GM12878 (cell line): ENCODE measurements around the gene LYG2. TPM values are rescaled to one million over a fixed set of nuclear protein-coding genes. Genes with fewer than 3 reads are reported as not detected.

Experiments
- ATAC-seq: fragments of 200-7000 bp; cut with Tn5 transposase; 3 replicates; pipeline ENCODE4 v1.9.1; 2020; ENCODE audit warnings: mild to moderate bottlenecking, moderate library complexity
- BruUV-seq: library from RNA; stranded (reverse); fragments of 400-500 nt; replicated peaks from 2 replicates; lab custom pipeline; 2021; lab: Mats Ljungman, UMichigan
- CTCF ChIA-PET: fragments of 300-600 bp; sonication (Branson Sonifier 250); formaldehyde crosslinking; extraction: SDS; loops from one replicate; lab custom pipeline; 2021; ENCODE audit warnings: inconsistent platforms; lab: Yijun Ruan, JAX
- POLR2A ChIA-PET: fragments of 350-600 bp; formaldehyde crosslinking; extraction: SDS; loops from one replicate; lab custom pipeline; 2021; ENCODE audit warnings: inconsistent platforms; lab: Charles Lee
- RAD21 ChIA-PET: fragments of 300-600 bp; sonication (Branson Sonifier 250); formaldehyde crosslinking; loops from one replicate; lab custom pipeline; 2023; ENCODE audit warnings: antibody characterized with exemption; ENCODE audit not compliant: unreplicated experiment; lab: Charles Lee
- SMC1A ChIA-PET: fragments of 300-600 bp; sonication (Branson Sonifier 250); formaldehyde crosslinking; loops from one replicate; lab custom pipeline; 2023; ENCODE audit not compliant: unreplicated experiment, uncharacterized antibody; lab: Charles Lee
- DNase-seq: peaks from one replicate; pipeline ENCODE4 v3.0.0-alpha.2; 2011; ENCODE audit warnings: low read depth, low spot score
- FAIRE-seq: peaks from 3 replicates; lab custom pipeline; 2011; peaks lifted over from hg19 to GRCh38; lab: Jason Lieb, UNC
- H2AFZ ChIP-seq: 2 replicates; pipeline ENCODE4 v1.6.0; 2011; ENCODE audit warnings: low read depth, low read length, control low read depth; ENCODE audit not compliant: control insufficient read depth
- H3K27ac ChIP-seq: 2 replicates; pipeline ENCODE4 v1.5.1; 2011; ENCODE audit warnings: control low read depth; ENCODE audit not compliant: control insufficient read depth, insufficient read depth
- H3K27me3 ChIP-seq, 2 experiments: replicated peaks in 1 of 2; 2 replicates each; pipeline versions ENCODE4 v1.6.0 to v1.6.1; 2011; ENCODE audit warnings: low read length in 1 of 2; ENCODE audit not compliant: control insufficient read depth in 2 of 2, insufficient read depth in 2 of 2
- H3K36me3 ChIP-seq, 2 experiments: 2 replicates each; pipeline ENCODE4 v1.5.1; 2011; ENCODE audit warnings: low read length in 1 of 2; ENCODE audit not compliant: control insufficient read depth in 2 of 2, insufficient read depth in 2 of 2
- H3K4me1 ChIP-seq: 2 replicates; pipeline ENCODE4 v1.6.1; 2011; ENCODE audit warnings: mild to moderate bottlenecking, low read length, moderate library complexity, mixed read lengths; ENCODE audit not compliant: control insufficient read depth, insufficient read depth
- H3K4me2 ChIP-seq: 2 replicates; pipeline ENCODE4 v1.6.0; 2011; ENCODE audit warnings: control low read depth; ENCODE audit not compliant: control insufficient read depth, insufficient read depth
- H3K4me3 ChIP-seq: fragments of 200-600 bp; sonication (generic); 2 replicates; pipeline ENCODE4 v1.5.1; 2016
- H3K79me2 ChIP-seq: 2 replicates; pipeline ENCODE4 v1.6.0; 2011; ENCODE audit warnings: low read length; ENCODE audit not compliant: control insufficient read depth, insufficient read depth
- H3K9ac ChIP-seq: 2 replicates; pipeline ENCODE4 v1.8.0; 2011; ENCODE audit warnings: low read length, control low read depth, mixed read lengths; ENCODE audit not compliant: control insufficient read depth, insufficient read depth
- H3K9me3 ChIP-seq: replicated peaks from 3 replicates; pipeline ENCODE4 v1.5.1; 2011; ENCODE audit warnings: mild to moderate bottlenecking, low read length; ENCODE audit not compliant: control insufficient read depth, insufficient read depth
- H4K20me1 ChIP-seq: 2 replicates; pipeline ENCODE4 v1.6.0; 2011; ENCODE audit not compliant: control insufficient read depth, insufficient read depth
- HCFC1 ChIP-seq: fragments of 150-350 bp; IDR thresholded peaks from 2 replicates; pipeline ENCODE4 v1.6.1; 2014; ENCODE audit warnings: low read length
- HDAC2 ChIP-seq: fragments of 200-600 bp; sonication (generic); IDR thresholded peaks from 2 replicates; pipeline ENCODE4 v1.6.1; 2017
- HDAC6 ChIP-seq: fragments of 200-600 bp; sonication (generic); IDR thresholded peaks from one replicate; pipeline ENCODE4 v1.8.0; 2017; ENCODE audit warnings: antibody characterized with exemption; ENCODE audit not compliant: unreplicated experiment
- MYC ChIP-seq: IDR thresholded peaks from 2 replicates; pipeline ENCODE4 v1.6.1; 2011; ENCODE audit warnings: mild to moderate bottlenecking, low read length, moderate library complexity, inconsistent platforms; ENCODE audit not compliant: insufficient read depth, insufficient replicate concordance, insufficient read length, severe bottlenecking
- NFXL1 ChIP-seq: fragments of 450-650 bp; IDR thresholded peaks from 2 replicates; pipeline ENCODE4 v1.6.1; 2017; ENCODE audit warnings: antibody characterized with exemption, mild to moderate bottlenecking, borderline replicate concordance
- PAX8 ChIP-seq: fragments of 450-650 bp; IDR thresholded peaks from 2 replicates; pipeline ENCODE4 v1.6.1; 2017; ENCODE audit warnings: mild to moderate bottlenecking, moderate library complexity
- RUNX3 ChIP-seq: IDR thresholded peaks from 2 replicates; pipeline ENCODE4 v1.6.1; 2012; ENCODE audit warnings: low read length, inconsistent platforms
- SRF ChIP-seq, 2 experiments: IDR thresholded peaks; 2 replicates each; pipeline ENCODE4 v1.6.1; 2011; ENCODE audit warnings: low read depth in 2 of 2, low read length in 2 of 2, mild to moderate bottlenecking in 1 of 2, moderate library complexity in 1 of 2
- YY1 ChIP-seq: IDR thresholded peaks from 2 replicates; pipeline ENCODE4 v1.6.1; 2011; ENCODE audit warnings: low read depth, mild to moderate bottlenecking, low read length
- ZNF207 ChIP-seq: fragments of 450-650 bp; IDR thresholded peaks from 2 replicates; pipeline ENCODE4 v1.6.1; 2014; ENCODE audit warnings: antibody characterized with exemption, mild to moderate bottlenecking, borderline replicate concordance
- ZNF24 ChIP-seq: fragments of 450-650 bp; IDR thresholded peaks from 2 replicates; pipeline ENCODE4 v1.6.1; 2017; ENCODE audit warnings: antibody characterized with exemption, mild to moderate bottlenecking
- ZSCAN29 ChIP-seq: fragments of 450-650 bp; IDR thresholded peaks from 2 replicates; pipeline ENCODE4 v1.6.1; 2017; ENCODE audit warnings: mild to moderate bottlenecking, moderate library complexity
- WGBS: methylation state at CpG from one replicate; pipeline ENCODE4 v1.1.6; 2016; ENCODE audit warnings: low lambda C conversion rate; ENCODE audit not compliant: insufficient replicate concordance, insufficient coverage; ENCODE audit errors: missing lambda C conversion rate; 5-methylcytosine and 5-hydroxymethylcytosine counted together
- in situ Hi-C: fragments of 300-500 bp; cut with MboI; formaldehyde crosslinking; loops from 9 replicates; pipeline ENCODE4 v1.14.3; 2018; ENCODE audit warnings: mixed read lengths
- intact Hi-C: fragments of 100-400 bp; cut with micrococcal nuclease; formaldehyde crosslinking; loops from one replicate; pipeline ENCODE4 v1.14.2; 2022; ENCODE audit not compliant: unreplicated experiment
- polyA plus RNA-seq, 11 experiments: library from polyadenylated mRNA; depleted of rRNA in 4 of 11; unstranded in 6 of 11; stranded (reverse) in 5 of 11; fragments of >200 nt; fragmentation: Nextera tagmentation in 4 of 11; fragmentation: Illumina TruSeq in 1 of 11; extraction: Ambion mirVana in 4 of 11; extraction: Trizol in 1 of 11; gene quantifications; 1 replicate in 1 of 11; 2 replicates in 10 of 11; pipeline versions ENCODE4 v1.2.1 to v1.2.3, GENCODE V29; 2011 to 2016; ENCODE audit warnings: inconsistent platforms in 2 of 11, missing spikeins in 2 of 11, low read depth in 1 of 11
- total RNA-seq, 4 experiments: library from RNA; depleted of rRNA in 3 of 4; stranded (reverse); fragments of >200 nt in 3 of 4; fragmentation: Illumina TruSeq in 1 of 4; extraction: Trizol in 1 of 4; gene quantifications; 2 replicates each; pipeline versions ENCODE4 v1.2.1 to v1.2.3, GENCODE V29; 2013 to 2021
- TF ChIP-seq, protein P1 (sequence below): fragments of 450-650 bp; IDR thresholded peaks from 2 replicates; pipeline ENCODE4 v1.6.1; 2016; ENCODE audit warnings: mild to moderate bottlenecking
- TF ChIP-seq, protein P2 (sequence below): fragments of 450-650 bp; IDR thresholded peaks from 2 replicates; pipeline ENCODE4 v1.6.1; 2014; ENCODE audit warnings: mild to moderate bottlenecking
- TF ChIP-seq, protein P3 (sequence below): fragments of 450-650 bp; IDR thresholded peaks from 2 replicates; pipeline ENCODE4 v1.6.1; 2016; ENCODE audit warnings: mild to moderate bottlenecking, moderate library complexity, borderline replicate concordance

LYG2 gene
- total and polyA plus RNA-seq, 10 of the 15 experiments (the other 5 are each of a cell fraction or from before 2014, with no cell fraction given): 0.11 to 0.95 (median 0.37) TPM; not detected in 6

DNA sequence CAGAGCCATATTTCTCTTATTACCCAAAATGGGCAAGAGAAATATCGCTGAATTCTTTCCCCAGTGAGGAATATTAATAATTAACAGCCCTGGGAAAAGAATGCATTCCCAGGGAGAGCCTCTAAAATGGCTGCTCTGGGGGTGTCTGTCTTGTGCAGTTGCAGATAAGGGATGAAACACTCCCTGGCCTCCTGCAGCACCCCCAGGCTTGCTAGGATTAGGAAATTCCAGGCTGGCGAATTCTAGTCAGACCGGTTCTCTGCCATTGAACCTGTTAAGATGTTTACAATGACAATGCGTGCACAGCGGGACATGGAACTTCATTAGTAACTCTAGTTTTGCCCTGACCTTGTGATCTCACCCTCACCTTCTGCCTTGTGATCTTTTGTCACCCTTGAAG lies 50.0 kb downstream of the LYG2 start (continued):
- TF ChIP-seq, protein P1, sequence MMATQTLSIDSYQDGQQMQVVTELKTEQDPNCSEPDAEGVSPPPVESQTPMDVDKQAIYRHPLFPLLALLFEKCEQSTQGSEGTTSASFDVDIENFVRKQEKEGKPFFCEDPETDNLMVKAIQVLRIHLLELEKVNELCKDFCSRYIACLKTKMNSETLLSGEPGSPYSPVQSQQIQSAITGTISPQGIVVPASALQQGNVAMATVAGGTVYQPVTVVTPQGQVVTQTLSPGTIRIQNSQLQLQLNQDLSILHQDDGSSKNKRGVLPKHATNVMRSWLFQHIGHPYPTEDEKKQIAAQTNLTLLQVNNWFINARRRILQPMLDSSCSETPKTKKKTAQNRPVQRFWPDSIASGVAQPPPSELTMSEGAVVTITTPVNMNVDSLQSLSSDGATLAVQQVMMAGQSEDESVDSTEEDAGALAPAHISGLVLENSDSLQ: no peak
- TF ChIP-seq ZNF24 (no peak), ZSCAN29 (no peak), MYC (no peak), HCFC1 (no peak)

DNA sequence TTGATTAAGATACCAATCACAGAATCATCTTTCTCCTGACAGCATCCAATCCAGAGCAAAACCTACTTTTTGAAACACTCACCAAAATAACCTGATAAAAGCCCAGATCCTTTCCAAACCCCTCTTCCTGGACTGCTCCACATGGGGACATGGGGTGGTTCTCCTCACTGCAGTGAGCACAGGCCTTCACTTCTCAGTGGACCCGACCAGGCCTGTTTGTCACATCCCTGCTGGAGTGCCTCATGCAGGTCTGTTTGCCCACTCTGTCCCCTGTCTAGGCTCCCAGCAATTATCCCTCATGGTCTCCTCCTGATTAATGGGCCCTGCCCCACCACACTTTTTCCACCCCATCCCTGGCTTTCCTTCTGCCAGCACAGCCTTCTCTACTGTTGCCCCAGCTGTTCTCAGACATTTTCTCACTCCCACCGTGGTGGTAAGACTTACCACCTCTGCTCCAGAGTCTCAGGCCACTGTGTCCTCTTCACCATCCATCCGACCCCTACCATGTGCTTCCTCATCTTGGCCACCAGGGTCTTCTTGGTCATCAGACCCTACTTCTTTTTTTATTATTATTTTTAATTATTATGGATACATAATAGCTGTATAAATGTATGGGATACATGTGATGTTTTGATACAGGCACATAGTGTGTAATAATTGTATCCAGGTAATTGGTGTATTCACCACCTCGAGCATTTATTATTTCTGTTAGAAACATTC lies 53.3 kb downstream of the LYG2 start:
- H3K36me3 ChIP-seq: peaks cover 1 to 6% of the 10 kb centered on the region in 2 experiments; a peak in 2 of 4 replicates
- no peak overlapping the region for H3K4me3 ChIP-seq
- DNase-seq (no peak), FAIRE-seq (no peak), ATAC-seq (no peak)
- BruUV-seq: no TSS peak
- ChIA-PET CTCF (interaction anchor here (0.6 kb wide), 1 partner anchor 208 kb away, joined by 4 read pairs; no protein-coding TSS in a partner anchor), SMC1A (interaction anchor here (1.0 kb wide), 1 partner anchor 11 kb away, joined by 3 read pairs; no protein-coding TSS in a partner anchor), RAD21 (no interaction called here), POLR2A (interaction anchor here (0.7 kb wide), 1 partner anchor 13 kb away, joined by 3 read pairs; no protein-coding TSS in a partner anchor)
- H3K79me2 ChIP-seq: no peaks in the 10 kb centered on the region
- intact Hi-C loops (no loop called here), in situ Hi-C loops (no loop called here)
- H3K27ac ChIP-seq: no peak overlapping the region
- no peaks in the 10 kb centered on the region for H3K4me1 ChIP-seq
- no peaks in the 10 kb centered on the region for H3K9me3 ChIP-seq
- no peak overlapping the region for H3K4me2 ChIP-seq
- H2AFZ ChIP-seq: no peak overlapping the region
- H3K27me3 ChIP-seq: no peaks in the 10 kb centered on the region
- no peaks in the 10 kb centered on the region for H4K20me1 ChIP-seq
- no peak overlapping the region for H3K9ac ChIP-seq
- 75% methylated on average over 4 of the region's 4 CpGs for WGBS
- TF ChIP-seq, protein P2, sequence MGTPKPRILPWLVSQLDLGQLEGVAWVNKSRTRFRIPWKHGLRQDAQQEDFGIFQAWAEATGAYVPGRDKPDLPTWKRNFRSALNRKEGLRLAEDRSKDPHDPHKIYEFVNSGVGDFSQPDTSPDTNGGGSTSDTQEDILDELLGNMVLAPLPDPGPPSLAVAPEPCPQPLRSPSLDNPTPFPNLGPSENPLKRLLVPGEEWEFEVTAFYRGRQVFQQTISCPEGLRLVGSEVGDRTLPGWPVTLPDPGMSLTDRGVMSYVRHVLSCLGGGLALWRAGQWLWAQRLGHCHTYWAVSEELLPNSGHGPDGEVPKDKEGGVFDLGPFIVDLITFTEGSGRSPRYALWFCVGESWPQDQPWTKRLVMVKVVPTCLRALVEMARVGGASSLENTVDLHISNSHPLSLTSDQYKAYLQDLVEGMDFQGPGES: no peak
- TF ChIP-seq PAX8: no peak
- TF ChIP-seq SRF (IDR thresholded peaks at IDR 0.05; ENCODE audit: low read depth in 2 of 2, low read length in 2 of 2): no peak
- no peak for TF ChIP-seq YY1
- TF ChIP-seq ZNF207: no peak
- TF ChIP-seq ZSCAN29: no peak
- no peak for TF ChIP-seq NFXL1
- no peak for TF ChIP-seq HDAC2
- TF ChIP-seq HDAC6: no peak
- no peak for TF ChIP-seq ZNF24
- TF ChIP-seq RUNX3: no peak
- TF ChIP-seq, protein P3, sequence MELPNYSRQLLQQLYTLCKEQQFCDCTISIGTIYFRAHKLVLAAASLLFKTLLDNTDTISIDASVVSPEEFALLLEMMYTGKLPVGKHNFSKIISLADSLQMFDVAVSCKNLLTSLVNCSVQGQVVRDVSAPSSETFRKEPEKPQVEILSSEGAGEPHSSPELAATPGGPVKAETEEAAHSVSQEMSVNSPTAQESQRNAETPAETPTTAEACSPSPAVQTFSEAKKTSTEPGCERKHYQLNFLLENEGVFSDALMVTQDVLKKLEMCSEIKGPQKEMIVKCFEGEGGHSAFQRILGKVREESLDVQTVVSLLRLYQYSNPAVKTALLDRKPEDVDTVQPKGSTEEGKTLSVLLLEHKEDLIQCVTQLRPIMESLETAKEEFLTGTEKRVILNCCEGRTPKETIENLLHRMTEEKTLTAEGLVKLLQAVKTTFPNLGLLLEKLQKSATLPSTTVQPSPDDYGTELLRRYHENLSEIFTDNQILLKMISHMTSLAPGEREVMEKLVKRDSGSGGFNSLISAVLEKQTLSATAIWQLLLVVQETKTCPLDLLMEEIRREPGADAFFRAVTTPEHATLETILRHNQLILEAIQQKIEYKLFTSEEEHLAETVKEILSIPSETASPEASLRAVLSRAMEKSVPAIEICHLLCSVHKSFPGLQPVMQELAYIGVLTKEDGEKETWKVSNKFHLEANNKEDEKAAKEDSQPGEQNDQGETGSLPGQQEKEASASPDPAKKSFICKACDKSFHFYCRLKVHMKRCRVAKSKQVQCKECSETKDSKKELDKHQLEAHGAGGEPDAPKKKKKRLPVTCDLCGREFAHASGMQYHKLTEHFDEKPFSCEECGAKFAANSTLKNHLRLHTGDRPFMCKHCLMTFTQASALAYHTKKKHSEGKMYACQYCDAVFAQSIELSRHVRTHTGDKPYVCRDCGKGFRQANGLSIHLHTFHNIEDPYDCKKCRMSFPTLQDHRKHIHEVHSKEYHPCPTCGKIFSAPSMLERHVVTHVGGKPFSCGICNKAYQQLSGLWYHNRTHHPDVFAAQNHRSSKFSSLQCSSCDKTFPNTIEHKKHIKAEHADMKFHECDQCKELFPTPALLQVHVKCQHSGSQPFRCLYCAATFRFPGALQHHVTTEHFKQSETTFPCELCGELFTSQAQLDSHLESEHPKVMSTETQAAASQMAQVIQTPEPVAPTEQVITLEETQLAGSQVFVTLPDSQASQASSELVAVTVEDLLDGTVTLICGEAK: no peak
